Measurements from ENCODE around the gene PSPH.
A peak's percentile ranks its signal among the peaks of the same experiment; 100 is the strongest.
"Not testable (repeated sequence)": the region's sequence is repeated elsewhere in the genome, so short reads cannot be mapped to it uniquely, and the experiment has no call there.

The PSPH gene

GRCh38 chr7:56077681-56078080 lies 26.4 kb upstream of the PSPH start:
- no peak overlapping the region for H3K4me3 ChIP-seq (ENCODE audit: low read depth, low read length)
- no peak for TF ChIP-seq CTCF (IDR thresholded peaks at IDR 0.05; ENCODE audit: borderline replicate concordance, insufficient read depth, low read depth, low read length)

- no peak overlapping the region for H3K4me3 ChIP-seq (ENCODE audit: low read depth, low read length)
- peak; percentile 84 for TF ChIP-seq CTCF (IDR thresholded peaks at IDR 0.05; ENCODE audit: borderline replicate concordance, insufficient read depth, low read depth, low read length)
Observed at GRCh38 chr7:56074371-56074791, 23.1 kb upstream of the PSPH start.

- H3K4me3 ChIP-seq (ENCODE audit: low read depth, low read length) = not testable (repeated sequence)
Observed at GRCh38 chr7:56066376-56066775, 15.1 kb upstream of the PSPH start.

- TF ChIP-seq CTCF (IDR thresholded peaks at IDR 0.05; ENCODE audit: borderline replicate concordance, insufficient read depth, low read depth, low read length) = peak; percentile 27; the same call in 1 of the 2 replicates
- peak within 1 kb of the TSS; percentile 95 for H3K4me3 ChIP-seq (ENCODE audit: low read depth, low read length)
Observed at GRCh38 chr7:56063882-56064625, 12.8 kb upstream of the PSPH start, which contains the start of gene SUMF2. SUMF2 (plus strand) TSS chr7:56064286; CDS start chr7:56064312, 26 bp downstream.

DNA sequence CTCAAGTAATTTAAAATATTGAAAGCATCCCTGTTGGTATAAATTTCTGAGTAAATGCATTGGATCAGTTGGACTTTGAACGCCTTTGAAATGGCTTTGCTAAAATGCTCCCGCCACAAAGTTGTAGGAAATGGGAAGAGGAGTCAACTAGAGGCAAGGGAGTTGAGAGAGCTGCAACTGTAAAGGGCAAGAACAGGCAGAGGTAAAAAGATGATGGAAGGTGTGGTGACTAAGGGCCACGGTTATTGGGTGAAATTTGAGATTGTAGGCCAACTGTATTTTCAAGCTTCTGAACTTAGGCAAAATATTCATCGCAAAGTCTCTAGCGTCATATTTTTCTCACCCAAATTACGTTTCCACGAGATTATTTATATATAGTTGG lies 12.2 kb upstream of the PSPH start:
- no peak for TF ChIP-seq CTCF (IDR thresholded peaks at IDR 0.05; ENCODE audit: borderline replicate concordance, insufficient read depth, low read depth, low read length)
- no peak overlapping the region for H3K4me3 ChIP-seq (ENCODE audit: low read depth, low read length)

DNA sequence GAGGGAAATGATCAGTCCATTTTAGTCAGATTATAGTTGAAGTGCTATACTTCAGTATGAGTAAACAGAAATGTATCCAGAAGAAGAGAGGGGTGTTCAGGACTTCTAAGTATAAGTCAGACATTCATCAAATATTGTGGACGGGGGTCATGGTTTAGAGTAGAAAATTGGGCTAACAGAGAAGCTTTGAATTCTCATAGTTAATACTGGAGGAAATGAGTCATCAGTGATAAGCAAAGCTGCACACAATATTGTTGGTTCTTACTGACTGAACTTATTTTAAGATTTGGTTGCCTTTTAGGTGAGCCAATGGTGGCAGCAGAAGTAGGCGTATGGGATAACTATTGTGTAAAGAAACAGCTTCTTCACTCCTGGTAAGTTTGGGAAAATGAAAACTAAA lies 11.1 kb upstream of the PSPH start:
- TF ChIP-seq CTCF (IDR thresholded peaks at IDR 0.05; ENCODE audit: borderline replicate concordance, insufficient read depth, low read depth, low read length) = no peak
- no peak overlapping the region for H3K4me3 ChIP-seq (ENCODE audit: low read depth, low read length)

DNA sequence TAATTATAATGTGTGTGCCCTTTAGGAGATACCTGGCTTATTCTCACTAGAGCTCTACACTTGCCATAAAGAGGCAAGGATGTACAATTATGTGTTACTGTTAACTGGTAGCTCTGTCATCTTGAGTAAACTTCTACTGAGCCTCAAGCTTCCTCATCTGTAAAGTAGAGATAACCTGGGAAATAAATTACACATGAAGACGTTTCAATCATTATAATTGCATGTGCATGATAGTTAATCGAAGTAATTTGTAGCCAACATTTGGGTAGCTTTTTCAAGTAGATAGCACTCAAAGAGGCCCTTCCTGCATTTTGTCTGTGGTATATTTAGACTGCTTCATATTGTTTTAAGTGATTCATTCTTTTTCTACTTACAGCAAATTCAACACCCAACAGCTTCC lies 2.7 kb upstream of the PSPH start:
- H3K4me3 ChIP-seq (ENCODE audit: low read depth, low read length) = no peak overlapping the region
- TF ChIP-seq CTCF (IDR thresholded peaks at IDR 0.05; ENCODE audit: borderline replicate concordance, insufficient read depth, low read depth, low read length) = no peak

Data from GM12875 (cell line).